Superior temporal gyrus (tissue), 1 donor: Measurements from ENCODE around the gene PIEZO1.
A peak's percentile ranks its signal among the peaks of the same experiment; 100 is the strongest.
"Not testable (repeated sequence)": the region's sequence is repeated elsewhere in the genome, so short reads cannot be mapped to it uniquely, and the experiment has no call there.

Source experiments
- DNase-seq: peaks from one replicate; pipeline ENCODE4 v3.0.0-alpha.2; 2016; ENCODE audit errors: extremely low spot score

PIEZO1 gene

DNA sequence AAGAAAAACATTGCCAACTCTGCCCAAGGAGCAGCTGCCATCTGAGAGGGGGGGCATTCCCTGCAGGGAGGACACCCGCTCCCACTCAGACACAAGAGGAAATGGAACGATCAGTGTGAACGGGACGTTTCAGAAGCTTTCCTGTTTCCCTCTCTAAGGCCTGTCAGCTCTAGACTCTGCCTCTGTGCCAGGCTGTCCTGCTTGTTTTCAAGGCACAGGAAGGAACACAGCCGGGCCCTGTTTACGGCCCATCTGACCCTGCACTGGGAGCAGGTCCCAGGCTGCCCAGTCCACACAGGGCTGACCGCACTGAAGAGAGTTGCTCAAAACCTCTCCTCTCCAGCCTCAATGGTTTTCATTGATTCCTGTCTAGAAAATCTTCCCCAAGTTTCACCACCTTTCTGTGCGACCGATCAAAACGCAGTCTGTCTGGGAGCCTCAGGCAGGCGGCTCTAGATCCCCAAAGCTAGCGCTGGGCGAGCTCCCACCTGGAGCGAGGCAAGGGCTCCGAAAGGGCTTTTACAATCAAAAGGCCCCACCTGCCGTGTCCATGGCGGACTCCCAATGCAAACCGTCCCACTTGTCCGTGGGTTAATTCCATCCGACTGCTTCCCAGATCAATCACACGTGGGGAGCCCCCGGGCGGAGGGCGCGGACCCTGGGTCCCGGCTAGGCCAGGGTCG lies 1.5 kb downstream of the PIEZO1 start:
- DNase-seq = peak; percentile 70

DNA sequence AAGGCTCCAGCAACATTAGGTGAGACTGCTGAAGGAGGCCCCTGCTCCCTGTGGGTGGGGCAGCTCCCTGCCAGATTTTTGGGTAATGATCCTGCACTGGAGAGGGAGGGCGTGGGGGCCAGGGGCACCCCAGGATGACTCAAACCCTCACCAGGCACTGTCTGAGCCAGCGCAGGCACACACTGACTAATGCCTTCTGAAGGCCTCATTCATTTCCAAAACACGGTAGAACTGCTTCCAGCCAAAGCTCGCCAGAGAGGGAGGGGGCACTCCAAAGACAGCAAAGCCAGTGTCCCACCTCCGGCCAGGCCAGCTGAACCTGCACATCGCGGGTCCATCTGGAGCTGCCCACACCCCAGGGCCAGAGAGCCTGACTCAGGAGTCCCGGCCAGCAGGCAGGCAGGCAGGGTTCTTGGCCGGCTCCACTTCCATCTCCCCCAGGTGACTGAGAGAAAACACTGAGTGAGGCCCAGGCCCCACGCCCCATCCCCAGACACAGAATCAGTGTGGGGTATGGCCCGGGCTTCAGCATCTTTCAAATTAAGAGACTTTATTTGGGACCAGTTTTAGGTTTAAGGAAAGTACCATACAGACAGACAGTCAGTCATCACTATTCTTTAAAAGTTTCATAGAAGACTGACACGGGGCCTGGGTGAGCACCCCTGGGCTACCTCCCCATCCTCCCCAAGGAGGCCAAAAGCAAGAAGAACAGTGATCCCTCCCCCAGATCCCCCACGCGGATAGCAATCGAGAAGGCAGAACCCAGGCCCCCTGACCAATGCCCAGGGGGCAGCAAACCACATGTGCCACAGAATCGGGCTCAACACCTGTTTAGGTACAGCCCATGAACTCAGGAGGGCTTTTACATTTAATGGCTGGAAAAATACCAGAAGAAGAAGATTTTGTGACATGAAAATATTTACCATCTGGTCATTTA lies 2.3 kb downstream of the PIEZO1 start:
- no peak for DNase-seq

DNA sequence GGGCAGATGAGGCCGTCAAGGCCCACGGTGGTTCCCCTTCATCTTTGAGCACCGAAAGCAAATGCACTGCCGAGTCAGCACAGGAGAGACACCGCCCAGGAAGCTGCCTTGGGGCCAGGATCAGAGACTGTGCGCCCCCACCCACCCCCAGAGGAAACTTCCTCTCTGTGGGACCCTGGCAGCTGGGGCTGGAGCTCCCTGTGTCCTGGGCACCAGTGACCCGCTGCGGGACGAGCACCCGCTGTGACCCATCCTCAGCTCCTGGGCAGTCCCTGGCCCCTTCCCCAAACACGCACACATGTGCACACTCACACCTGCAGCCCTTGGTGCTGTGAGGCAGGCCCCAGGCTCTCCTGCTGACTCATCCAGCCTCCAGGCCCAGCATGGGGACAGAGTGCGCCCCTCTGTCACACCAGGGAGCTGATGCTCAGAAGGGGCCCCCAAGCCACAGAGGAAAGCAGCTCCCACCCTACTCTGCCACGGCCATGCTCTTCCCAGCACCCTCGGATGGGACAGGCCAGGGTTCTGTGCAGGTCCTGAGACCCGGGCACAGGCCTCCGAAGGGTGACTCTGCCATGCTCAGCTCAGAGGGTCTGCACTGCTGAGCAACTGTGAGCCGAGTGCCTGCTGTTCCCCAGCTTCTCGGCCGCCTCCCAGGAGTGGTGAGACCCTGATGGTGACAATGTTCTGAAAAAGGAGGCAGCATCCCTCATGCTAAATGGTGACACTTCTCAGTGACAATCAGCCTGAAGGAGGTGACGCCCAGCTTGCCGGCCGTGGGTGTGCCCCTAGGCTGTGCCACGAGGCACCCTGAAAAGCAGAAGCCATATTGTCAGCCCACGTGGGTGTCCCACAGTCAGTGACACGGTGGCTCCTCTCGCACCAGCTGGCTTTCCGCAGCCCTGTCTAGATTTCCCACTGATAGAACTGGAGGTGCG lies 3.6 kb downstream of the PIEZO1 start:
- DNase-seq = no peak

DNA sequence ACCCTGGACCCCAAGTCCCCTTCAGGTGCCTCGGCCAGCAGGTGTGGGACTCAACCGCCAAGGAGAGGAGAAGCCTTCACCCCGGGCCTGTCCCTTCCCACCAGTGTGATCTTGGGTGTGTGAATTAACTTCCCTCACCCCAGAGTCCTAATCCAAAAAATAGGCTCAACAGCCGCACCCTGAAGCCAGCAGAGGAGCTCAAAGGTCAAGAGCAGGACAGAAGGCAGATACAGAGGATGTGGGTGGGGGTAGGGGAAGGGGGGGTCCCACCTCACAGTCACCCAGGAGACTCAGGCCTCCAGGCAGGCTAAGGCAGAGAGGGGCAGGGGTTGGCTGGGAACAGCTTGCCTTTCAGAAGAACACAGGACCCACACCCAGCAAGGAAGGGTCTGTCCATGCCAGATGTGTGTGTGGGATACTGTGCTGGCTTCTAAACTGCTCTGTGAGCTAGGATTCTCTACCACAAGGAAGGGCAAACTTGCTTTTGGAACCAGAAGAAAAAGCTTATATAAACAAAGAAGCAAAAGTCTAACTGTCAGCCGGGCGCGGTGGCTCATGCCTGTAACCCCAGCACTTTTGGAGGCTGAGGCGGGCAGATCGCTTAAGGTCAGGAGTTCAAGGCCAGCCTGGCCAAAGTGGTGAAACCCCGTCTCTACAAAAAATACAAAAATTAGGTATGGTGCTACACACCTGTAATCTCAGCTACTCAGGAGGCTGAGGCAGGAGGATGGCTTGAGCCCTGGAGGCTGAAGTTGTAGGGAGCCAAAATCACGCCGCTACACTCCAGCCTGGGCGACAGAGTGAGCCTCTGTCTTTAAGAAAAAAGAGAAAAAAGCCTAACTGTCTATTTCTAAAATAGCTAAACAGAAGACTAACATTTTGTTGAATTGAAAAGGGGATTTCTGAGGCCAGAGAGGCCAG lies 4.6 kb downstream of the PIEZO1 start:
- no peak for DNase-seq

DNA sequence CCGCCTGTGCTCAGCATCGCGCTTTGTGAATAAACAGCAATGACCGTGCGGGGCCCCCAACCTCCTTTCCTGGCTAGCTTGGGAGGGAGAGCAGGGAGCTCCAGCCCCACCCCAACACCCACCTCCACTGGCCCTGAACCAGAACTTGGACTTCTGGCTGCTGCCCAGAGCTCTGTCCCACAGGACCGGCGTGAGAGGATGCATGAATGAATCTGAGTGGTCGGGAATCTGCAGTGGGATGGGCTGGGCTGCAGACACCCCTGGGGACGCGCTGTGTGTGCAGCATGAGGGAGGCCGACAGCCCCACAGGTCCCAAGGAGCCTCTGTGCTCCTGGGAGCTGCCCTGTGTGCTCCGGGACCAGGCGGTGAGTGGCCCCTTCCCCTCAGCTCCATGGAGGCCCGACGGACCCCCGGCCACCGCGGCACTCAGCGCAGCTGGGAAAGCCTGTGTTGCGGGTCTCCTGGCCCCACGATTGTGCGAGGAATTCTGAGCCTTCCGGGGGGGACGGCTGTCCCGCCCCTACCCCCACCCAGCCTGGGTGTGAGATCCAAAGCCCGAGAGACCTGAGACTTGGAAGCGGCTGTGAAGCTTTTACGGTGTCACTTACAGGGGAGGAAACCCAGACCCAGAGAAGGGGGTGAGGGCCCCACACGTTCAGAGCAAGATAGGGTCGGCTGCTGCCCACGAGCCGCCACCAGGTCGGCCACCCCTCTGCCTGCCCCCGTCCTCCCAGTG lies 5.4 kb downstream of the PIEZO1 start:
- DNase-seq = no peak

DNA sequence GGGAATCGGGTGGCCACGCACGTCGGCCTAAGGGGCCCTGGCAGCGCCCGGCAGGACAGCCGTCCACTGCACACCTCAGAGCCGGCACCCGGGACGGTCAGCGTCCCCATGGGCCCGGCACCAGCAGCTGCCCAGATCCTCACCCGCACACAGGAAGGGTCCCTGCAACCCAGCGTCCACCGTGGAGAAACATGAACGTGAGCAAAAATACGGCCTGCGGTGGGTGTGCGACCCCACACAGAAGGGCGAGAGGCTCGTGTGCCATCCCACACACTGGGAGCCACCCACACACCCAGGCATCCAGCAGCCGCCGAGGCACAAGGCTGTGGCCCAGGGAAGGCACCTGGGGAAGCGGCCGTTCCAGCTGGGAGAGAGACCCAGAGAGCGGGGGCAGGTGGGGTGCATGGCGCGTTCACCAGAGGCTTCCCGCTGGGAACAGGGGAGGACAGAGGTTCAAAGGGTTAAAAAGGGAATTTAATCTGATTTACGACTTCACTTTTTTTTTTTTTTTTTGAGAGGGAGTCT lies 6.4 kb downstream of the PIEZO1 start:
- no peak for DNase-seq

DNA sequence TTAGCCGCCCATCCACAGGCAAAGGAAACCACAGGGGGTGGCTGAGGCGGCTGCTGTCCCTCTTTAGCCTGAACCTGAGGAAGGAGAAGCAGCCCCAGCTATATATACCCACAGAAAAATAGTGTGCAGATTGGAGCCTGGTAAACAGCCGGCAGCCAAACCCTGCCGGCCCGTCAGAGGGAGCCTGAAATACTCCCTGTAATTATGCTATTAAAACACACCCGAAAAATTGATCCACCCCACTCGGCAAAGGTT lies 6.8 kb downstream of the PIEZO1 start:
- DNase-seq = no peak

DNA sequence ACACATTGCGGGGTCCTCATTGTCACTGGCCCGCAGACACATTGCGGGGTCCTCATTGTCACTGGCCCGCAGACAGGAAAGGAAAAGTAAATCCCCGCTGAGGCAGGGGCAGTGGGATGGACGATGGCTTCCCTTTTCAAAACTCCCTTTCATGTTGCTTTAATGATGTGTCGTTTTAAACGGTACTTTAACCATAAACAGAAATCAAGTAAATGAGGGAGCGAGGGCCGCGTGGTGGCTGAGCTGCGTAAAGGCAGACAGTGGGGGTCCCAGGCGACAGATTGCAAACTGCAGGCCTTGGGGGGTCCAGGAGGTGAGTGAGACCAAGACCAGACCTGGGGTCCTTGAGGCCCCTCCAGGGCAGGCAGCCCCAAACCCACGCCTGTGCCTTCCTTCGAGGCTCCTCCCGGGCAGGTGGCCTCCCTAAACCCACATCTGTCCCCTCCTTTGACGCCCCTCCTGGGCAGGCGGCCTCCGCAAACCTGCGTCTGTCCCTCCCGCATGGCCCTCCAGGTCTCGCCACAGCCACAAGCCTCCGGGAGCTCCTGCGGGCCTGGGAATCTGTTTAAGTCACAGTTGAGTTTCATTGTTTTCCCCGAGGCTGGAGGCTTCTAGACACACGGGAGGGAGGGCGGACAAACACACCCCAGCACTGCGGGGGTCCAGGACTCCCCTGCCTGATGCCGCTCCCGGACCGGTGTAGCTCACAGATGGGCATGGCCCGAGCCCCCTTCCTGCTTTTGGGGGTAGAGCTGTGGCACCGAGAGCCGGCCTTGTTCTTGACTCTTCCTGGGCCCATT lies 7.3 kb downstream of the PIEZO1 start:
- DNase-seq = no peak

DNA sequence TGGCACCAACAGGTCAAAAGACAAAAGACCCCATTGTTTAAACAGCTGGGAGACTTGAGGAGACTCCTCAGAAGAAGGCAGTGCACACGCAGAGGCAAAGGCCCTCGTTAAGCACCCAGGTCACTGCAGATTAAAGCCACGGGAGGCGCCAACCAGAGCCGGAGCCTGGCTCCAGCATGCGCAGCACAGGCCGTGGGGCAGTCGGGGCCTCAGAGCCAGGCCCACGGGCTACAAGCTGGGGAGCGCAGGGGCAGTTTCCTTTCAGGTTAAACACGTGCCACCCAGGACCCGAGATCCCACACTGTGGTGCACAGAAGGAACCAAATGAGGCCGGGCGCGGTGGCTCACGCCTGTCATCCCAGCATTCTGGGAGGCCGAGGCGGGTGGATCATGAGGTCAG lies 9.2 kb downstream of the PIEZO1 start:
- DNase-seq = no peak

DNA sequence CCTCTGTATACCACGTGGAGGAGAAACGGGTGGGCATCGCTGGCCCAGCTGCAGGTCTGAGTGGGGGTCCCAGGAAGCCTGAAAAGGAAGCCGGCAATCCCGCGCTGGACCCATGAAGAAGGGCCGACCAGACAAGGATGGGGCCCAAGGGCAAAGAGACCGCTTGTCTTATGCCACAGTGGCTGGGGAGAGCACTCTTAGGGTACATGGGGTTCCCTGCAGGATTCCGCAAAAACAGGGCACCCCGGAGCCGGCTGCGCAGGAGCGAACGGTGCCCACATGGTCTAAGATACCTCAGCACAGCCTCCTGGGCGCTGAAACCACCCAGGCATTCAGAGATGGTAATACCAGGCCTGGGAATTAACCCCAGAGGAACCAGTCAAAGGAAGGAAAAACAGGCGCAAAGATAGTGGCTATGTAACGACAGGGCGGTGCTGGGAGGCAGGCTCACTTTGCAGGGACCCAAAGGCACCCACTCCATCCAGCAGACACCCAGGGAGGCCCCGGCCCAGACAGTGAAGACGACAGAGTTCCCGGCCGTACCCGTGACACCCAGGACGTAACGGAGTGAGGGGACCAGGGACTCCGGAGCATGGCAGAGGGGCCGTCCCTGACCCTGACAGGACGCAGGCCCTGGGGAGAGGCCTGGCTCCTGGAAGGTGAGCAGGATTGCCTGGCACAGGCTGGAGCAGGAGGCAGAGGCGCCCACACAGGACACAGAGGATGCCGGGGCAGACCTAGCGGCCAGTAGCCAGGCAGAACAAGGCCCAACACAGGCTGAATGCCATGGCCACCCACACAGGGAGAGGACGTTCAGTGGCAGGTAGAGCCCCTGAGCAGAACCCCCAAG lies 10.3 kb downstream of the PIEZO1 start:
- DNase-seq = no peak

DNA sequence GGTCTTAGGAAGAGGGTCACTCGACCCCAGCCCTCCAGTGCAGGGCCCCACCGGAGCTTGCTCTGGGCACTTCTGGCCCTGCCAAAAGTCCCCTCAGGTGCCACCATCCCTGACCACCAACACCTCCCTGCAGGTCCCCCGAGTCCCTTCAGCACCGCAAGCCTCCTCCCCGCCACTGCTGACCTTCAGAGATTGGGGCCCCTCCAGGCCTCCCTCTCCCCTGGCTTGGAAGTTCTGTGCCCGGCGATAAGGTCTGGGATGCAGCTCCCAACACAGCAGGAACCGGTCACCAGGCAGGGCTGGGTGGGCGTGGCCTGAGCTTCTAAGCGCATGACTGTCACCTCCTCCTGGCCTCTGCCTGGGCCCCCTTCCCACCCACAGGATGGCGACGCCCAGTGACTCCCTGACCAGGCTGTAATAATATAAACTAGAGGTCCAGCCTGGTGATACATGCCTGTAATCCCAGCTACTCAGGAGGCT lies 11.2 kb downstream of the PIEZO1 start:
- DNase-seq = no peak

DNA sequence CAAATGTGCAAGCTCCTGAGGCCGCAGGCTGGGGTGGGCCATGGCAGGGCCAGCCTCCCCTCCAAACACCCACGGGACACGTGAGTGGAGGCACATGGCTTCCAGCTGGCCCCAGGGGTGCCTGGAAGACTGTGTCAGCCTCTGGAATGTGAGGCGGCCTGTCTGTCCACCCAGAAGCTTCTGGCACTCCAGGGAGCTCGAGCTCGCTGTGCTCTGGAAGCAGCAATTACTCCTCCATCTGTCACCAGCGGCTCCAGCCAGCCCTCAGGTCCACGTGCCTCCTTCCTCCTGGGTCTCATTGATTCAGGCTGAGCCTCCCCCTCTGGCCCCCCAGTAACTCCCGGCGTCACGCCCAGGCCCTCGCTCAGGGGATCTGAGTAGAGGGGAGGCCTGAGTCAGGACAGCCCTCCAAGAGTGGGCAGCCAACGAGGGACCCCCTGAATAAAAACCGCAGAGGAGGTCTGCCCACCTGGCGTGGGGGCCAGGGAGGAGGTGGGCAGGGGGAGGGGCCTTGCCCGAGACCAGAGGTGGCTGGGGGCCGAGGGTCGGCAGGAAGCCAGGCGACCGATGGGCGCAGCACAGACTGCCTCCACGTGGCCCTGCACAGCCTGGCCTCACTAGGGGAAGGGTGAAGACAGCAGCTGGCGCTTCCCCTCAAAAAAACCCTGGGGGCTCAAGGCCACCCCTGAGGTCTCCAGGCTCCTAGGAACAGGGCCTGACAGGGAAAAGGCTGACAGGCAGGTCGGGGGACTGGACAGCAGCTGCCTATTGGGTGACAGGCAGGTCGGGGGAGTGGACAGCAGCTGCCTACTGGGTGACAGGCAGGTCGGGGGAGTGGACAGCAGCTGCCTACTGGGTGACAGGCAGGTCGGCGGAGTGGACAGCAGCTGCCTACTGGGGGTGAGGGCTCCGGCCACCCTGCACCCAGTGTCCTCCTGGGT lies 11.9 kb downstream of the PIEZO1 start:
- DNase-seq = no peak

DNA sequence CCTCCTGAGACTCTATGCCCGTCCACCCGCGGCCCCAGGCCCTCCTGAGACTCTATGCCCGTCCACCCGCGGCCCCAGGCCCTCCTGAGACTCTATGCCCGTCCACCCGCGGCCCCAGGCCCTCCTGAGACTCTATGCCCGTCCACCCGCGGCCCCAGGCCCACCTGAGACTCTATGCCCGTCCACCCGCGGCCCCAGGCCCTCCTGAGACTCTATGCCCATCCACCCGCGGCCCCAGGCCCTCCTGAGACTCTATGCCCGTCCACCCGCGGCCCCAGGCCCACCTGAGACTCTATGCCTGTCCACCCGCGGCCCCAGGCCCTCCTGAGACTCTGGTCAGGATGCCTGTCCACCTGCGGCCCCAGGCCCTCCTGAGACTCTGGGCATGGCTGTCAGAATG lies 13.2 kb downstream of the PIEZO1 start:
- DNase-seq = not testable (repeated sequence)

DNA sequence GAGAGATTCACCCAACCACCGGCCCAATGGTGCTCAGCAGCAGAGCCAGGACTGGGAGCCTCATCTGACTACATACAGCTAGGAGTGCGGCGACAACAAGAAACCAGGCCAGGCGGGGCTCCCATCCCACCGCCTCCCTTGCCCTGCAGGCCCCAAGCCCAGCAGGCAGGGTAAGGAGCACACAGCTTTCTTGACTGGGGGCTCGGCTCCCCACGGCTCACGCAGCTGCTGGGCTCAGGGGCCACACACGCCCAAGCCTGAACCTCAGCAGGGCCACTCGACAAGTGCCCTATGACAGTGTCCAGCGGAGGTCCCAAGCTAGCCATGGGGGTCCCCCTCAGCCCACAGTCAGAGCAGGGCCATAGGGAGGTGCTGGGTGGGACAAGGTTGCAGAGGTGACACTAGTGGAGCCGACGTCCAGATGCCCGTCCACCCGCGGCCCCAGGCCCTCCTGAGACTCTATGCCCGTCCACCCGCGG lies 13.7 kb downstream of the PIEZO1 start:
- no peak for DNase-seq

DNA sequence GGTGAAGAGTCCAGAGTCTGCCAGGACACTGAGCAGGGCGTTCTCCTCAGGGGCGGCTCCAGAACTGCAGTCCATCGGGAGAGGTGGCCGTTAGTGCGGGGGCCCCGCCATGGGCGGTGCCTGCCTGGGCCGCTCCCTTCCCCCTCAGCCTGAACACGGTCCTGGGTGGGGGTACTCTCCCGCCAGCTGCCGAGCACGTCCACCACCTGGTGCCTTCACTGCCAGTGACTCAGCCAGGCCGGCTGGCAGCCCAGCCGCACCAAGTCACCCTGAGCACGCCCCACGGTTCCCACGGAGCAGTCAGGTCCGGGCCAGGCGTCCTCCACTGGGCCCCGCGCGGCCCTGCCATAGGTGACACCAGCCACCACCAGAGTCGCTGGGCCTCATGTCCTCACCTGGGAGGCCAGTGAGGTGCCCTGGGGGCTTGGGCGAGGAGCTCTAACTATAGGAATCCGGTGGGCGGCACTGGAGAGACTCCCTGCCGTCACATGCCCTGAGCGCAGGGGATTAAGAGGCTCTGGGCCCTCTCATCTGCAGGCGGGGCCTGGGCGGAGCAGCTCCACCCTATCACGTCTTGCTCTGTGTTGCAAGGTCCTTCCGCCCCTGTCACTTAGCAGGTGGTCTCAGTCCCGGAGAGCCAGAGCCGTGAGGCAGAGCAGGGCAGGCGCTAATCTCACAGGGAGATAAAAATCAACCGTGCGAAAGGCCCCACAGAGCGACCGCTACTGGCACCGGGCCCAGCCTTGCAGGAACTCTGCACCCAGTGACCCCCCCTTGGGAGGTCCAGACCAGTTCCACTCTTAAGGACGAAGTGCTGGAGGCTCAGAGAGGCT lies 14.3 kb downstream of the PIEZO1 start:
- DNase-seq = no peak
